Fibroblast of peridontal ligament (primary cell): ENCODE results near the gene ZSWIM5.
"Not testable (repeated sequence)": the region's sequence is repeated elsewhere in the genome, so short reads cannot be mapped to it uniquely, and the experiment has no call there.

Source experiments
- DNase-seq: peaks from one replicate; pipeline ENCODE4 v3.0.0-alpha.2; 2010; ENCODE audit errors: extremely low read depth

Gene ZSWIM5

GRCh38 chr1:45205910-45206721 lies at the start of gene ZSWIM5:
Gene ZSWIM5, minus strand, starts transcription at chr1:45206605. Its CDS starts 255 bp downstream, at chr1:45206350.
- DNase-seq = peak; percentile 35

- no peak for DNase-seq
Observed at GRCh38 chr1:45254490-45254889, 48.1 kb upstream of the ZSWIM5 start.

DNA sequence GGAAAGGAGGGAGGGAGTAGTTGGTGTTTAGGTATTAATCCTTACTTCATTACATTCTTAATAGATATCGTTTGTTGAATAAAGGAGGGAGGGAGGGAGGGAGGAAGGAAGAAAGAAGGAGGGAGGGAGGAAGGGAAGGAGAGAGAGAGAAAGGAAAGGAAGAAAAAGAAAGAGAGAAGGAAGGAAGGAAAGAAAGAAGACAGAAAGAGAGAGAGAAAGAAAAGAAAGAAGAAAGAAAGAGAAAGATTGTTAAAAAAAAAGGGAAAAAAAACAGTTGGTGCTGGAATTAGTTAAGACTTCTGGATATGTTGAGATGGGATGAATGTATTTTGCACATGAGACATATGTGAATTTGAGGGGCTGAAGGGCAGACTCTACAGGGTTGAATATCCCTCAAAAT lies 44.1 kb upstream of the ZSWIM5 start:
- no peak for DNase-seq

DNA sequence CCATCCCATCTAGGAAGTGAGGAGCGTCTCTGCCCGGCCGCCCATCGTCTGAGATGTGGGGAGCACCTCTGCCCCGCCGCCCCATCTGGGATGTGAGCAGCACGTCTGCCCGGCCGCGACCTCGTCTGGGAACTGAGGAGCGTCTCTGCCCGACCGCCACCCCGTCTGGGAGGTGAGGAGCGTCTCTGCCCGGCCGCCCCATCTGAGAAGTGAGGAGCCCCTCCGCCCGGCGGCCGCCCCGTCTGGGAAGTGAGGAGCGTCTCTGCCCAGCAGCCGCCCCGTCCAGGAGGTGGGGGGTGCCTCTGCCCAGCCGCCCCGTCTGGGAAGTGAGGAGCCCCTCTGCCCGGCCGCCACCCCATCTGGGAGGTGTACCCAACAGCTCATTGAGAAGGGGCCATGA lies 41.6 kb upstream of the ZSWIM5 start:
- DNase-seq = not testable (repeated sequence)

DNA sequence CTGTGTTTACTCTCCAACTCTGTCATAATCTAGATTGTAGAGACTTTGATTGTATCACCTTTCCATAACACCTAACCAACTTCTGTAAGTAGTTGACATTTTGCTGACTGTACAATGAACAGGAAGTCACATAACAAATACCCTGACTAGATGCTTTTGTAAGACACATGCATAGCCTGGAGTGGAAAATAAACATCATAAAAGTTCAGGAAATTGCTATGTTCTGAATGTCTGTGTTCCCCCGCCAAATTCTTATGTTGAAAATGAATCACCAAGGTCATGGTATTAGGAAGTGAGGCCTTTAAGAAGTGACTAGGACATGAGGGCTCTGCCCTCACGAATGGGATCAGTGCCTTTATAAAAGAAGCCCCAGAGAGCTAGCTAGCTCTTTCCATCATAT lies 40.4 kb upstream of the ZSWIM5 start:
- DNase-seq = peak; percentile 74

DNA sequence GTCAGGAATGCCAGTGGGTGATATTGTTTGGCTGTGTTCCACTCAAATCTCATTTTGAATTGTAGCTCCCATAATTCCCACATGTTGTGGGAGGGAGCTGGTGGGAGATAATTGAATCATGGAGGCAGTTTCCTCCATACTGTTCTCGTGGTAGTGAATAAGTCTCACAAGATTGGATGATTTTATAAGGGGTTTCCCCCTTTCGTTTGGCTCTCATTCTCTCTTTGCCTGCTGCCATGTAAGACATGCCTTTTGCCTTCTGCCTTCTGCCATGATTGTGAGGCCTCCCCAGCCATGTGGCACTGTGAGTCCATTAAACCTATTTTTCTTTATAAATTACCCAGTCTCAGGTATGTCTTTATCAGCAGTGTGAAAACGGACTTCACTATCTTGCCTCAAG lies 40.0 kb upstream of the ZSWIM5 start:
- DNase-seq = not testable (repeated sequence)

DNA sequence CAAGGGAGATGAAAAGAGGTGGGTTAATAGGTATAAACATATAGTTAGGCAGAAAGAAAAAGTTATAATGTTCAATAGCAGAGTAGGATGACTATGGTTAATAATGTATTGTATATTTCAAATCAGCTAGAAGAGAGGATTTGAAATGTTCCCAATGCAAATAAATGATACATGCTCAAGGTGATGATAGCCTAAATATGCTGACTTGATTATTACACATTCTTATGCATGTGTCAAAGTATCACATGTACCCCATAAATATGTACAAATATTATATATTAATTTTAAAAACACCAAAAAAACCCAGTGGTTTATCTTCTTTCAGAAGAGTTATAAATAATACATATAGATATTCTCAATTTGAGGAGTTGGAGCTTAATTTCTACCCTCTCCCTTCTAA lies 38.3 kb upstream of the ZSWIM5 start:
- DNase-seq = no peak

GRCh38 chr1:45243476-45244343 lies 37.3 kb upstream of the ZSWIM5 start:
- DNase-seq = peak; percentile 42

- peak; percentile 17 for DNase-seq
Observed at GRCh38 chr1:45238846-45239245, 32.4 kb upstream of the ZSWIM5 start.

DNA sequence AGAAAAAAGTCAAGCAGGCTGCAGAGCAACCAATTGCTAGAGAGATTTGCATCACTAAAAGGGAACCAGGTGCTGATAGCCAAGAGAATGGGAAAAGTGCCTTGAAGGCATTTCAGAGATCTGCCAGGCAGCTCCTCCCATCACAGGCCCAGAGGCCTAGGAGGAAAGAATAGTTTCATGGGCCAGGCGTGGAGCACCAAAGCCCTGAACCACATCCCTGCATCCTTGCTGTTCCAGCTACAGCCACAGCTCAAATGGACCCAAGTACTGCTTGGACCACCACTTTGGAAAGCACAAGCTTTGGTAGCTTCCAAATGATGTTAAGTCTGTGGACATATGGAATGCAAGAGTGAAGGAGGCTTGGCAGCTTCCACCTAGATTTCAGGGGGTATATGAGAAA lies 29.7 kb upstream of the ZSWIM5 start:
- DNase-seq = no peak

- no peak for DNase-seq
Observed at GRCh38 chr1:45230537-45230936, 24.1 kb upstream of the ZSWIM5 start.

GRCh38 chr1:45225598-45225997 lies 19.2 kb upstream of the ZSWIM5 start:
- DNase-seq = no peak

DNA sequence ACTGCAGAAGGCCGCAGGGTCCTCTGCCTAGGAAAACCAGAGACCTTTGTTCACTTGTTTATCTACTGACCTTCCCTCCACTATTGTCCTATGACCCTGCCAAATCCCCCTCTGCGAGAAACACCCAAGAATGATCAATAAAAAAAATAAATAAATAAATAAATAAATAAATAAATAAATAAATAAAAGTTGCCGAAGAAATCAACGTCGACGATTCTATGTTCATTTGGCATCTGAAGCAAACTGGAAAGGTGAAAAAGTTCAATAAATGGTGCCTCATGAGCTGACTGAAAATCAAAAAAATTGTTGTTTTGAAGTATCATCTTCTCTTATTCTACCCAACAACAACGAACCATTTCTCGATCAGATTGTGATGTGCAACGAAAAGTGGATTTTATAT lies 17.3 kb upstream of the ZSWIM5 start:
- DNase-seq = not testable (repeated sequence)

DNA sequence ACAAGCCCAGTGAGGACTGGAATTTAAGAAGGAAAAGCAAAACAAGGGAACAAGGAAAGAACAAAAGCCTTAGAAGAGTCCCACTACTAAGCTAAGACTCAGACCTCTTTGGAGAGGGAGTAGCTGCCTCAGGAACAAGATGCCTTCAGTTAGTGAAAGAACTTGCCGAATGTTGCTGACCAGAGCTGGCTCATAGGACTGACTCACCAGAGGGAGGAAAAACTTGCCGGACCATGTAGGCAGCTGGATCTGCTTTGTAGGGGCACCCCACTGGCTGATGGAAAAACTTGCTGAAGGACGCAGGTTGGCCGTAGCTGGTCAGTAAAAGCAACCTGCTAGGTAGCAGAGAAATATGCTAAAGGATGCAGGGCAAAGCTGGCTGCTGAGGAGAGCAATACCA lies 15.3 kb upstream of the ZSWIM5 start:
- peak; percentile 40 for DNase-seq

DNA sequence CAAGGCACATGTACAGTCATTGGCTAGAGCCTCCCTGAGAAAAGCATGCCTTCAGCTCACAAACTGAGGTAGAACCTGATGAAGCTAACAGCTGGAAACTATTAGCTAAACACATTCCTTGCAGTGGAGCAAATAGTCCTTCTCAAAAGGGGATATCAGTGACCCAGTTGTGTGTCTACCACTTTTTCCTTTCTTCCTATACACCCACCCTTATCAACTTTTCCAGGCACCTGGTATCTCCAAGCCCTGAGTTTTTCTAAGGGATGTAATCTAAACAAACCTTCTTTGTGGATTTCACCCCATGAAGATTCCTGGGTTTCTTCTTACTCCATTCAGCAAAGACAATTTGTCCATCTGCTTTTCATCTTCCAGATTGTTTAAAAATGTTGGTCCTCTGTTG lies 10.5 kb upstream of the ZSWIM5 start:
- no peak for DNase-seq

DNA sequence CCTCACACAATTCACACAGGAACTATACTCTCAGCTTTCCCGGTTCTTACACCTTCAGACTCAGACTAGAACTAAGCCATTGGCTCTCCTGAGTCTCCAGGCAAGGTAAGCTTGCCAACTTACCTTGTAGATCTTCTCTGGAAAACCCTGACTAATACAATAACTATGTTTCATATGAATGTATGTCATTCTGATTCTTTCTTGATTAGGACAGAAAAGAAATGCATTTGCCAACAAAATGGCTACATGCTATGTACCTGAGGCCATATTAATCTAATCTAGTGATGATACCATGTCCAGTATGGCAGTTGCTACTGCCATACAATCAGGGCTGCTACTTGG lies 9.8 kb upstream of the ZSWIM5 start:
- DNase-seq = no peak

DNA sequence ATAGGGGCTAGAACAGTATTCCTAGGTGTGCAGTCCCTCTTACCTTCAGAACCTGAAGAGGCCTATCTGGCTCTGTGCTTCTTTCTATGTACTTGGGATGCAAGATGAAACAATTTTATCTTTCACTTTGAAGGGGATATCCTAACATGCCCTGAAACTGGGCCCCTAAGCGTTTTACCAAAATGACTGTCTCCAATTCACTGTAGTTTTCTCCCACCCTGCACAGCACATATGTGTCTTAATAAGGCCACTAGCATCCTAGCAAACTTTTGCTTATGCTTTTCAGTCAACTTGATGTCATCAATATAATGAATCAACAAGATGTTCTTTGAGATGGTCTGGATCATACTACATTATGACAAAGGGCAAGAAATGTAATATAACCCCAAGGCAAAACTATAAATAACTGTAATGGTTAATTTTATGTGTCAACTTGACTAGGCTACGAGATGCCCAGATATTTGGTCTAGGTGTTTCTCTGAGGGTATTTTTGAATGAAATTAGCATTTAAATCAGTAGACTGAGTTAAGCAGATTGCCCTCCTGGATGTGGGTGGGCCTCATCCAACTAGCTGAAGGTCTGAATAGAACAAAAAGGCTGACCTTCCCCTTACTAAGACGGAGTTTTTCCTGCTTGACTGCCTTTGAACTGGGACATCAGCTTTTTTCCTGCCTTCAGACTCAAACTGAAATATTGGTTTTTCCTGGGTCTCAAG lies 9.2 kb upstream of the ZSWIM5 start:
- DNase-seq = no peak

DNA sequence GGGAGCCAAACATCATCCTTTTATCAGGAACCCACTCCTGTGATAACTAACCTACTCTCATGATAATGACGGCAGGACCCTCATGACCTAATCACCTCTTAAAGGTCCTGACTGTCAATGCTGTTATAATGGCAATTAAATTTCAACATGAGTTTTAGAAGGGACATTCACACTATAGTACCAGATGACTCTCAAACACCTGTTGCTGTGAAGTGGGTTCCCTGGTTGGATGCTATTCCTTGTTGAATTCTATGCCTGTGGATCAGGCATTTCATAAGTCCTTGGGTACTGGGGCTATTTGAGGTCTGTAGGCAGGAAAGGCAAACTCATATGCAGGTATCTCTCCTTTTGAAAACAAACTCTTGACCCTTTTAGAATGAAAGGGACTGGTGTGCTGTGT lies 7.5 kb upstream of the ZSWIM5 start:
- DNase-seq = no peak

- DNase-seq = no peak
Observed at GRCh38 chr1:45211076-45211475, 4.7 kb upstream of the ZSWIM5 start.

GRCh38 chr1:45206808-45207623 lies 611 bp upstream of the ZSWIM5 start:
- DNase-seq = no peak
